Right kidney (tissue), 1 donor: Measurements from ENCODE around the gene AHCYL1.
"Not testable (repeated sequence)": the region's sequence is repeated elsewhere in the genome, so short reads cannot be mapped to it uniquely, and the experiment has no call there.

Experiments used
- DNase-seq: peaks from one replicate; pipeline ENCODE4 v3.0.0-alpha.2; 2016

AHCYL1 gene

GRCh38 chr1:109996476-109996875 is 11.9 kb downstream of the AHCYL1 start:
- no peak for DNase-seq

GRCh38 chr1:109997204-109997866 is 12.8 kb downstream of the AHCYL1 start:
- no peak for DNase-seq

DNA sequence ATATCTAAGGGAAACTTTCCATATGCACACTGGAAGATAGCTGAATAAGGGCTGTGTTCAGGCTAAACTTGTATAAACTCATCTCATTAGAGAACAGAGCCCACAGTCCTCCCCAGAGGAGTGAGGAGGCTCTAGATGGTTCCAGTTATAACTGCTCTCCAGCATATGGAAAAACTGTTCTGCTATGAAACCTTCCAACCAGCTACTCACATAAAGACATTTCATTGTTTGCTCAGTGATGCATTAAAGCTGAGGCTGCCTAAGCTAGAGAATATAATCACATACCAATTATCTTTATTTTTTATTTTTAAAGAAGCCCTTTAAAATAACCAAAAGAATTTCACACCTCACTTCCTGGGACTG is 13.3 kb downstream of the AHCYL1 start:
- no peak for DNase-seq

- no peak for DNase-seq
Measured at GRCh38 chr1:110002695-110003094, 18.1 kb downstream of the AHCYL1 start.

DNA sequence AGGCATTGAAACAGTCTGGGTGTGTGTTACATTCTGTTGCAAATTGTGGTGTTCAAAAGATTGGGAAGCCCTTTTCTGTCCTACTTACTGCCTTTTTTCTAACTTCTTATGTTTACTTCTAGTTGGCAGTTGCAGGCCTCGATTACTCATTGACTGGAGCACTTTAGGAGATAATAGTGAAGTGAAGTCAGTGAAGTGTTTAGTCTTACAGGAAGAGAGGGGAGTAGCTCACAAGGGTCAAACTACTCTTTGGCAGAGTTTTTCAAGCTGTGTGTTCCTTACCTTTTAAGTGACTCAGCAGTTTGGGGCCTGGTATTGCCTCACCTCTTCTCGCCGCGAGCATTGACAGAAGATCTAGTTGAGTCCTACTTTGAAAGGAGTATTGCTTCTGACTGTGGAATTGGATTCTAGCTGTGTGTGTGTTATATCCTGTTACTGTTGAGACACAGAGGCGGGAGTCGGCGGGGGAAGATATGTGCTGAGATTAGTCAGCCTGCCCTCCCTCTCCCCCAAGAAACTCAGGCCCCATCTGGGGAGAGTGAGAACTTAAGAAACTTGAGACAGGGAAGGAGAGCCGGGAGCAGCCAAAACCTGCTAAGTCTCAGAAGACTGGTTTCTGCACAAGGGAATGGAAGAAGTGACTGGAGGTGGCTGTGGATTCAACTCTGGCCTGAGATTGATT is 19.3 kb downstream of the AHCYL1 start:
- DNase-seq = peak; percentile 56

GRCh38 chr1:110004583-110004982 is 20.0 kb downstream of the AHCYL1 start:
- DNase-seq = no peak

GRCh38 chr1:110005971-110006370 is 21.4 kb downstream of the AHCYL1 start:
- no peak for DNase-seq

DNA sequence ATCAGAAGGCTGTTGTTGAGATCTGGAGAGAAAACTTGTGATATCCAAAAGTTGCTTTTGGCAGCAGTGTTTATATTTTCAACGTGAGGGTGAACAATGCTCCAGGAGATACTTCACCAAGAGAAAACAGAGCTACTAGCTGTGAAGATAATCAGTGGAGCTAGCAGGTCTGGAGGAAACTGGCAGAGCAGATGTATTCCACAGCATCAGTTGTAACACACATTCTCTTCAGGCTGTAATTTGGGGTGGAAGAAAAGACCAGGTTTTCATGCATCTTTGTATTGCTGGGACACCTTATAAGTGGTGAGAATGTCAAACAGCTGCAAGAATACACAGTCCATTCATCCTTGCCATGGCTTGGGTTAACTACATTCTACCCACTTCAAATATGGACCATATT is 22.0 kb downstream of the AHCYL1 start:
- no peak for DNase-seq

DNA sequence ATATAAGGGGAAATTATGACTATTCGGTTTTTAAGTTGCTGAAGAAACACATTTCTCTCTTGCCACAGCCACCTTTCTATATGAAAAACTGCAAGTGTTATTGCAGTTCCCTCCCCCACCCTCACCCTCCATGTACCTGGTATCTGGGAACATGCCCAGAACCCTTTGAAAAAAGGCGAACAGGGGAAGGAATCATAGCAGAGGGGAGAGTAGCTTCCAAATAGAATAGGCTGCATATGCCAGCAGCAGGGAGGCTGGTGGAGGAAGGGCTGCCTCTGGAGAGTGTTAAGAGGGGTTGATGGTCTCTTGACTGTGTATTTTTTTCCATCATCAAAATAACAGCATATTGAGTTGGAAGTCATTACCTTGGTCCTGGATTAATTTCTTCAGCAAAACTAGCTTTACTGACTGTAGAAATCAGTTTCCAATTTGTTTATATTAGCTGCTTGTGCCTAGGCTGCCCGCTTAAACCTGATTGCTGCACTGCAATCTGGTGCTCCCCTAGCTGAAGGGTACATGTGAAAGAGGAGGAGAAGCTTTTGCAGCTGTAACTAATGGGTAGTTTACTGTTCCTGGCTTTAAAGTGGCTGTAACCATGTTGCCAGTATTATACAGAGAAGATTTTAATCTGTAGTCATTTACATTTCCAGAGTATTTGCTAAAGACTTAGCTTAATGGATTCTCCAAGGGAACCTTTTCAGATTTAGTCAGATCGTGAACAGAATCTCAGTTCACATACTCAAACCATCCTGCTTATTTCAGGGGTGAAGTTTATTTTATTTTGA is 22.7 kb downstream of the AHCYL1 start:
- DNase-seq = no peak

- no peak for DNase-seq
Measured at GRCh38 chr1:110008971-110009565, 24.5 kb downstream of the AHCYL1 start.

- DNase-seq = no peak
Measured at GRCh38 chr1:110011527-110012041, 27.0 kb downstream of the AHCYL1 start.

GRCh38 chr1:110012100-110012780 is 27.7 kb downstream of the AHCYL1 start:
- DNase-seq = no peak

- DNase-seq = no peak
Measured at GRCh38 chr1:110017792-110018191, 33.2 kb downstream of the AHCYL1 start.

GRCh38 chr1:110018396-110018795 is 33.8 kb downstream of the AHCYL1 start:
- no peak for DNase-seq

DNA sequence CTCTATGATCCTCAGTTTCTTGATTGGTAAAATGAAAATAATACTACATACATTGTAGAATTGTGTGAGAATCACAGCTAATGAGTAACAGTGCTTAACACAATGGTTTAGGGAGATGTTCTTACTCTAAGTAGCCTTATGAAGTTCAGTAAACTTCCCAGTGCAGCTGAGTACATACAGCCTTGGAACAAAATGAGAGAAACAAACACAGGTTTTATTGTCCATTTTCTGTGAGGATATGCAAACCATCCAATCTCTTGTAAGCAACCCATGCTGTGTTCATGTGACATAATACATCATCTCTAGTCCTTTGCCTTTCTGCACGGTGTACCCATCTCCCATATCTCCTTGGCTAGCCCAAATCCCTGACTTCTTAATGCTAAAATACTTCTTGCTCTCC is 35.2 kb downstream of the AHCYL1 start:
- DNase-seq = no peak

GRCh38 chr1:110021285-110021684 is 36.7 kb downstream of the AHCYL1 start:
- DNase-seq = no peak

DNA sequence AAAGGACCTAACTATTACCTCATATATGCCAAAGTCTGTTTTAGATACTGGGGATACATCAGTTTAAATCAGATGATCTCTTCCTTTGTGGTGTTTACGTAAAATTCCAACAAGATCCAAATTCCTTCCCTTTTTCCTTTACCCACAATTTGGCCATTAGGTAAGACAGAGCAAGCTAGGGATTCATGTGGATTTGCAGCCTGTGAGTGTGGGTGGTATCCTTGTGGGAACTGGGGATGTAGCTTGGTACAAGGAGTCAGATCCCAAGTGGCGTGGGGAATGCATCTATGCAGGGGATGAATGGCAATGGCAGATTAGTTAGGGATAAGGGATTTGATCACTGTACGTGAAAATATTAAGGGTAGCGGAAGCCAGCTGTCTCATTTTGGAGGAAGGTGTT is 40.0 kb downstream of the AHCYL1 start:
- no peak for DNase-seq

GRCh38 chr1:110030687-110031086 is 46.1 kb downstream of the AHCYL1 start:
- not testable (repeated sequence) for DNase-seq

DNA sequence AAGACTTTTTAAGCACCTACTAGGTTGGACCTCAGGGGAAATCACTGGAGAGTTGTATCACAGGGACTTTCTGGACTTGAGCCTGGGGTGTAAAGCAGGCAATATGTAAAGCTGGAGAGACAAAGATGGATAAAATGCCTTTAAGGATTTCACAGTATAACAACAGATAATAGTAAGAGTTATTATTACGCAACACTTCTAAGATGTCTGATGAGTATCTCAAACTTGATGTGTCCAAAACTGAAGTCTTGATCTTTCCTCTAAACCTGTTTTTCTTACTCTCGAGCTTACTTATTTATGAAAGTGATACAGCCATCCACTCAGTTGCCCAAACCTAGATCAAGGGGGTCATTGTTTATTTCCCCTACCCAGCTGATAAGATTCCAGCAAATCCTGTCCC is 47.8 kb downstream of the AHCYL1 start:
- DNase-seq = no peak

DNA sequence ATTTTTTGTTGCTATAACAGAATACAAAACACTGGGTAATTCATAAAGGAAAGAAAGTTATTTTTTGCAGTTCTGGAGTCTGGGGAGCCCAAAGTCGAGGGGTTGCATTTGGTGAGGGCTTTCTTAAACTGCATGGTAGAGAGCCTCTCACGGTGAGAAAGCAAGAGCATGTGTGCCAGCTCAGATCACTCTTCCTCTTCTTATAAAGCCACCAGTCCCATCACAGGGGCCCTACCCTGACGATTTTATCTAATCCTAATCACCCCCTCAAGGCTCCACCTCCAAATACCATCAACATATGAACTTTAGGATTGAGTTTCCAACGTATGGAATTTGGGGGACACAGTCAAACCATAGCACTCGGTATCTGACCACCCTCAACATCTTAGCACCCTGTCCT is 48.9 kb downstream of the AHCYL1 start:
- DNase-seq = no peak

- DNase-seq = no peak
Measured at GRCh38 chr1:110034040-110034450, 49.5 kb downstream of the AHCYL1 start.
